K562 (cell line): Measurements from ENCODE around the gene PLEKHM2. TPM values are rescaled to one million over a fixed set of nuclear protein-coding genes. Genes with fewer than 3 reads are reported as not detected.

Experiments
- ATAC-seq: fragments of 200-7000 bp; cut with Tn5 transposase; 3 replicates; pipeline ENCODE4 v1.9.1; 2020; ENCODE audit warnings: moderate library complexity
- BruUV-seq: library from RNA; stranded (reverse); fragments of 400-500 nt; replicated peaks from 2 replicates; lab custom pipeline; 2021; lab: Mats Ljungman, UMichigan
- CTCF ChIA-PET: fragments of 300-600 bp; formaldehyde crosslinking; extraction: SDS; loops from one replicate; lab custom pipeline; 2021; ENCODE audit warnings: low intra/inter-chr PET ratio; lab: Yijun Ruan, JAX
- POLR2A ChIA-PET: fragments of 300-600, 350-650 bp; sonication (Branson Sonifier 250); formaldehyde crosslinking; extraction: SDS; loops from one replicate; lab custom pipeline; 2021; ENCODE audit warnings: antibody characterized with exemption, inconsistent platforms; lab: Yijun Ruan, JAX
- DNase-seq, 4 experiments: peaks; one replicate each; pipeline versions ENCODE4 v3.0.0 to v3.0.0-alpha.2; 2011 to 2018; ENCODE audit warnings: low spot score in 3 of 4, mixed read lengths in 3 of 4; ENCODE audit errors: extremely low read depth in 1 of 4
- FAIRE-seq: peaks from 2 replicates; lab custom pipeline; 2011; peaks lifted over from hg19 to GRCh38; lab: Jason Lieb, UNC
- H2AFZ ChIP-seq: 2 replicates; pipeline ENCODE4 v1.6.0; 2011; ENCODE audit warnings: low read depth, low read length, control low read depth, inconsistent platforms
- H3K27ac ChIP-seq: fragments of 200-600 bp; 3 replicates; pipeline ENCODE4 v1.8.0; 2011; ENCODE audit warnings: low read depth, mild to moderate bottlenecking, control low read depth, inconsistent platforms, low read length, moderate library complexity, mixed read lengths; ENCODE audit errors: extremely low read depth
- H3K27me3 ChIP-seq, 2 experiments: fragments of 300-600 bp in 1 of 2; 2 replicates in 1 of 2; 3 replicates in 1 of 2; pipeline versions ENCODE4 v1.6.0 to v1.8.0; 2011; ENCODE audit warnings: inconsistent platforms in 2 of 2, low read length in 2 of 2, mild to moderate bottlenecking in 1 of 2, mixed read lengths in 1 of 2, moderate library complexity in 1 of 2; ENCODE audit not compliant: control insufficient read depth in 2 of 2, insufficient read depth in 2 of 2
- H3K36me3 ChIP-seq: fragments of 300-600 bp; 3 replicates; pipeline ENCODE4 v1.8.0; 2011; ENCODE audit warnings: mild to moderate bottlenecking, low read length, inconsistent platforms; ENCODE audit not compliant: control insufficient read depth, insufficient read depth
- H3K4me1 ChIP-seq, 2 experiments: fragments of 200-600 bp in 1 of 2; replicated peaks in 1 of 2; 2 replicates in 1 of 2; 3 replicates in 1 of 2; pipeline versions ENCODE4 v1.5.1 to v1.8.0; 2011; ENCODE audit warnings: inconsistent platforms in 2 of 2, low read length in 2 of 2, mild to moderate bottlenecking in 1 of 2, mixed read lengths in 1 of 2, moderate library complexity in 1 of 2; ENCODE audit not compliant: control insufficient read depth in 2 of 2, insufficient read depth in 2 of 2
- H3K4me2 ChIP-seq: 2 replicates; pipeline ENCODE4 v1.6.1; 2011; ENCODE audit warnings: low read length, control low read depth, inconsistent platforms, mixed read lengths; ENCODE audit not compliant: insufficient read depth
- H3K4me3 ChIP-seq: fragments of 200-600 bp; sonication (generic), shearing (Covaris generic); 2 replicates; pipeline ENCODE4 v1.5.1; 2016; ENCODE audit warnings: control low read depth, inconsistent platforms
- H3K79me2 ChIP-seq: fragments of 200-600 bp; 3 replicates; pipeline ENCODE4 v1.8.0; 2011; ENCODE audit warnings: low read length, inconsistent platforms; ENCODE audit not compliant: control insufficient read depth, insufficient read depth
- H3K9ac ChIP-seq, 2 experiments: 2 replicates each; pipeline versions ENCODE4 v1.6.0 to v1.6.1; 2011; ENCODE audit warnings: low read depth in 2 of 2, low read length in 2 of 2, control low read depth in 1 of 2, inconsistent platforms in 1 of 2, mild to moderate bottlenecking in 1 of 2, mixed read lengths in 1 of 2; ENCODE audit not compliant: insufficient read depth in 1 of 2
- H3K9me1 ChIP-seq: one replicate; pipeline ENCODE4 v1.6.0; 2011; ENCODE audit warnings: inconsistent platforms, mild to moderate bottlenecking, low read length, moderate library complexity; ENCODE audit not compliant: control insufficient read depth, insufficient read depth
- H3K9me3 ChIP-seq: replicated peaks from 2 replicates; pipeline ENCODE4 v1.5.1; 2011; ENCODE audit warnings: low read depth, low read length, inconsistent platforms; ENCODE audit not compliant: control insufficient read depth, insufficient read depth
- H4K20me1 ChIP-seq: replicated peaks from 2 replicates; pipeline ENCODE4 v1.6.1; 2011; ENCODE audit warnings: low read length, inconsistent platforms, mixed read lengths; ENCODE audit not compliant: control insufficient read depth, insufficient read depth
- ELK3 ChIP-seq: fragments of 450-650 bp; formaldehyde crosslinking; IDR thresholded peaks from 2 replicates; pipeline ENCODE4 v1.4.0; 2020; ENCODE audit warnings: mild to moderate bottlenecking
- JUND ChIP-seq, 2 experiments: IDR thresholded peaks; 2 replicates in 1 of 2; 3 replicates in 1 of 2; pipeline ENCODE4 v1.6.1; 2011; ENCODE audit warnings: borderline replicate concordance in 2 of 2, low read depth in 2 of 2, low read length in 2 of 2, improper control_type of control experiment in 1 of 2, missing biosample characterization in 1 of 2, missing genetic modification characterization in 1 of 2, missing genetic modification reagents in 1 of 2
- MAZ ChIP-seq, 2 experiments: fragments of 450-650 bp in 1 of 2; sonication (generic) in 1 of 2; formaldehyde crosslinking; IDR thresholded peaks in 1 of 2; conservative IDR thresholded peaks in 1 of 2; 2 replicates each; pipeline versions ENCODE4 v1.4.0 to v1.5.0; 2020; ENCODE audit warnings: mild to moderate bottlenecking in 1 of 2, missing genetic modification reagents in 1 of 2
- SP1 ChIP-seq: sonication (generic); formaldehyde crosslinking; IDR thresholded peaks from 2 replicates; pipeline ENCODE4 v1.8.1; 2022; ENCODE audit warnings: mild to moderate bottlenecking, missing genetic modification reagents
- ZNF766 ChIP-seq: fragments of 200-800 bp; sonication (Bioruptor generic); conservative IDR thresholded peaks from 2 replicates; pipeline ENCODE4 v1.6.1; 2016; ENCODE audit warnings: missing genetic modification characterization, missing compliant biosample characterization
- WGBS: fragments of 100-300 bp; shearing (Covaris generic); methylation state at CpG from one replicate; pipeline ENCODE4 v1.1.6; 2016; ENCODE audit warnings: low coverage, mixed read lengths; ENCODE audit not compliant: insufficient coverage; ENCODE audit errors: missing lambda C conversion rate; 5-methylcytosine and 5-hydroxymethylcytosine counted together
- in situ Hi-C: fragments of 300-500 bp; cut with MboI; formaldehyde crosslinking; loops from 4 replicates; pipeline ENCODE4 v1.15.0; 2018; ENCODE audit warnings: inconsistent platforms, mixed read lengths
- intact Hi-C: fragments of 100-400 bp; cut with micrococcal nuclease; formaldehyde crosslinking; loops from 2 replicates; pipeline ENCODE4 v1.14.2; 2022
- polyA plus RNA-seq, 8 experiments: library from polyadenylated mRNA; depleted of rRNA in 4 of 8; stranded (reverse) in 5 of 8; unstranded in 3 of 8; fragments of >200 nt; fragmentation: Nextera tagmentation in 2 of 8; fragmentation: Illumina TruSeq in 1 of 8; extraction: Ambion mirVana in 2 of 8; extraction: Trizol in 1 of 8; gene quantifications; 2 replicates each; pipeline versions ENCODE4 v1.2.1 to v1.2.3, GENCODE V29; 2011 to 2014; ENCODE audit warnings: inconsistent platforms in 1 of 8, missing spikeins in 1 of 8
- total RNA-seq, 7 experiments: library from RNA; depleted of rRNA in 6 of 7; stranded (reverse); fragments of >200 nt in 6 of 7; fragmentation: Illumina TruSeq in 2 of 7; extraction: Trizol in 2 of 7; gene quantifications; 2 replicates each; pipeline versions ENCODE4 v1.2.1 to v1.2.3, GENCODE V29; 2011 to 2021; ENCODE audit warnings: low replicate concordance in 1 of 7
- TF ChIP-seq, protein P1 (sequence below), 2 experiments: IDR thresholded peaks; 2 replicates each; pipeline ENCODE4 v1.6.1; 2012; ENCODE audit warnings: improper control_type of control experiment in 2 of 2, low read depth in 2 of 2, low read length in 2 of 2, borderline replicate concordance in 1 of 2

PLEKHM2 gene
- total and polyA plus RNA-seq, 9 of the 15 experiments (the other 6 are each of a cell fraction or from before 2014, with no cell fraction given): 0.27 to 63.7 (median 33.2) TPM

- peak; percentile 88 to 94 (median 91) for DNase-seq
- no TSS peak for BruUV-seq
- peaks cover 3 to 56% of the 10 kb centered on the region in 2 experiments; a peak in 4 of 5 replicates for H3K4me1 ChIP-seq
- no peak overlapping the region for H3K4me3 ChIP-seq
- peak overlapping the region; percentile 85 for H2AFZ ChIP-seq
- H3K27ac ChIP-seq: no peak overlapping the region
- H3K9me3 ChIP-seq: no peaks in the 10 kb centered on the region
- H3K27me3 ChIP-seq: no peaks in the 10 kb centered on the region
- in situ Hi-C loops (no loop called here), intact Hi-C loops (loop anchor here (1.0 kb wide), 2 partner anchors 146 to 418 kb away; no protein-coding TSS in a partner anchor)
- POLR2A ChIA-PET: interaction anchor here (0.6 to 1.0 kb wide), 4 partner anchors 18 to 660 kb away, joined by 3 to 4 read pairs (median 3); no protein-coding TSS in a partner anchor
- H4K20me1 ChIP-seq: no peaks in the 10 kb centered on the region; the same call in none of the 2 replicates
- H3K79me2 ChIP-seq: no peaks in the 10 kb centered on the region
- no peaks in the 10 kb centered on the region for H3K36me3 ChIP-seq
- WGBS: 32% methylated on average over 23 of the region's 27 CpGs
- peak; percentile 91 for FAIRE-seq
- H3K9ac ChIP-seq: peak overlapping the region in 1 of 2 experiments; percentile 80; a peak in 2 of 4 replicates
- peak overlapping the region; percentile 35; the same call in 1 of the 2 replicates for H3K4me2 ChIP-seq
- peak; percentile 97 for ATAC-seq
- CTCF ChIA-PET: interaction anchor here (0.6 to 1.7 kb wide), 2 partner anchors 146 to 211 kb away, joined by 3 to 15 read pairs; no protein-coding TSS in a partner anchor
- no peaks in the 10 kb centered on the region for H3K9me1 ChIP-seq
- no peak for TF ChIP-seq ZNF766 (CRISPR knock-in tag)
- TF ChIP-seq, protein P1, sequence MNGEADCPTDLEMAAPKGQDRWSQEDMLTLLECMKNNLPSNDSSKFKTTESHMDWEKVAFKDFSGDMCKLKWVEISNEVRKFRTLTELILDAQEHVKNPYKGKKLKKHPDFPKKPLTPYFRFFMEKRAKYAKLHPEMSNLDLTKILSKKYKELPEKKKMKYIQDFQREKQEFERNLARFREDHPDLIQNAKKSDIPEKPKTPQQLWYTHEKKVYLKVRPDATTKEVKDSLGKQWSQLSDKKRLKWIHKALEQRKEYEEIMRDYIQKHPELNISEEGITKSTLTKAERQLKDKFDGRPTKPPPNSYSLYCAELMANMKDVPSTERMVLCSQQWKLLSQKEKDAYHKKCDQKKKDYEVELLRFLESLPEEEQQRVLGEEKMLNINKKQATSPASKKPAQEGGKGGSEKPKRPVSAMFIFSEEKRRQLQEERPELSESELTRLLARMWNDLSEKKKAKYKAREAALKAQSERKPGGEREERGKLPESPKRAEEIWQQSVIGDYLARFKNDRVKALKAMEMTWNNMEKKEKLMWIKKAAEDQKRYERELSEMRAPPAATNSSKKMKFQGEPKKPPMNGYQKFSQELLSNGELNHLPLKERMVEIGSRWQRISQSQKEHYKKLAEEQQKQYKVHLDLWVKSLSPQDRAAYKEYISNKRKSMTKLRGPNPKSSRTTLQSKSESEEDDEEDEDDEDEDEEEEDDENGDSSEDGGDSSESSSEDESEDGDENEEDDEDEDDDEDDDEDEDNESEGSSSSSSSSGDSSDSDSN (IDR thresholded peaks at IDR 0.05; ENCODE audit: borderline replicate concordance in 1 of 2, low read depth in 2 of 2, low read length in 2 of 2): 0 out of 4 replicates have a peak, but pooled peaks of 1 of the 2 experiments have one; percentile 51
- peak; percentile 45 for TF ChIP-seq JUND (IDR thresholded peaks at IDR 0.05; ENCODE audit: borderline replicate concordance, low read depth, low read length)
- no peak; the same call in 2 of the 3 replicates for TF ChIP-seq JUND (tag; IDR thresholded peaks at IDR 0.05; ENCODE audit: borderline replicate concordance, low read depth, low read length)
- no peak for TF ChIP-seq ELK3
- TF ChIP-seq MAZ (CRISPR knock-in tag; conservative IDR thresholded peaks at IDR 0.05 in 1 of 2, IDR thresholded peaks at IDR 0.05 in 1 of 2): peak in 1 of 2 experiments; percentile 60; a peak in 1 of 4 replicates
- TF ChIP-seq SP1 (CRISPR knock-in tag): peak; percentile 68
These were observed 57.1 kb downstream of the PLEKHM2 start for GRCh38 chr1:15740924-15741850.
